SK-N-SH treated with all-trans-retinoic acid at 6 μM for 48 hours (cell line): ENCODE measurements around the gene MGARP.
A peak's percentile ranks its signal among the peaks of the same experiment; 100 is the strongest.
"Not testable (repeated sequence)": the region's sequence is repeated elsewhere in the genome, so short reads cannot be mapped to it uniquely, and the experiment has no call there.

ENCODE experiments used
- ATAC-seq: fragments of 200-7000 bp; cut with Tn5 transposase; 3 replicates; pipeline ENCODE4 v1.9.1; 2020; ENCODE audit warnings: mild to moderate bottlenecking, moderate library complexity
- ARNTL ChIP-seq: fragments of 450-650 bp; formaldehyde crosslinking; IDR thresholded peaks from 2 replicates; pipeline ENCODE4 v1.5.0; 2020; ENCODE audit warnings: low read depth, mild to moderate bottlenecking, moderate library complexity, borderline replicate concordance
- BACH2 ChIP-seq: fragments of 250-450 bp; sonication (Bioruptor Pico); IDR thresholded peaks from 2 replicates; pipeline ENCODE4 v1.9.0; 2021; ENCODE audit warnings: mild to moderate bottlenecking, borderline replicate concordance
- CREB5 ChIP-seq: fragments of 250-450 bp; sonication (Bioruptor Pico); IDR thresholded peaks from 2 replicates; pipeline ENCODE4 v1.5.1; 2020; ENCODE audit warnings: low read depth, mild to moderate bottlenecking, moderate library complexity
- CSDC2 ChIP-seq: fragments of 250-450 bp; sonication (Bioruptor Pico); IDR thresholded peaks from 2 replicates; pipeline ENCODE4 v1.5.0; 2020; ENCODE audit warnings: mild to moderate bottlenecking, moderate library complexity
- ESRRG ChIP-seq: fragments of 250-450 bp; sonication (Bioruptor Pico); IDR thresholded peaks from 2 replicates; pipeline ENCODE4 v1.6.1; 2021; ENCODE audit warnings: mild to moderate bottlenecking
- GLIS3 ChIP-seq: fragments of 250-450 bp; sonication (Bioruptor Pico); IDR thresholded peaks from 2 replicates; pipeline ENCODE4 v1.5.0; 2020; ENCODE audit warnings: mild to moderate bottlenecking, moderate library complexity
- ISL1 ChIP-seq: fragments of 250-450 bp; sonication (Bioruptor Pico); IDR thresholded peaks from 2 replicates; pipeline ENCODE4 v2.1.2; 2022; ENCODE audit warnings: mild to moderate bottlenecking, moderate library complexity
- OSR1 ChIP-seq: fragments of 250-450 bp; sonication (Bioruptor Pico); IDR thresholded peaks from 2 replicates; pipeline ENCODE4 v1.8.0; 2022; ENCODE audit warnings: moderate library complexity, mild to moderate bottlenecking, inconsistent platforms
- PATZ1 ChIP-seq: fragments of 250-450 bp; sonication (Bioruptor Pico); IDR thresholded peaks from 2 replicates; pipeline ENCODE4 v1.8.0; 2020; ENCODE audit warnings: mild to moderate bottlenecking, moderate library complexity, borderline replicate concordance
- PPARA ChIP-seq: fragments of 250-450 bp; sonication (Bioruptor Pico); IDR thresholded peaks from 2 replicates; pipeline ENCODE4 v1.5.0; 2020; ENCODE audit warnings: mild to moderate bottlenecking, borderline replicate concordance
- RARB ChIP-seq: fragments of 250-450 bp; sonication (Bioruptor Pico); IDR thresholded peaks from 2 replicates; pipeline ENCODE4 v1.8.0; 2021; ENCODE audit warnings: mild to moderate bottlenecking, moderate library complexity
- SNAI2 ChIP-seq: fragments of 250-450 bp; sonication (Bioruptor Pico); IDR thresholded peaks from 2 replicates; pipeline ENCODE4 v1.5.0; 2020; ENCODE audit warnings: mild to moderate bottlenecking, moderate library complexity
- TCF4 ChIP-seq: fragments of 250-450 bp; sonication (Bioruptor Pico); IDR thresholded peaks from 2 replicates; pipeline ENCODE4 v1.8.0; 2021; ENCODE audit warnings: mild to moderate bottlenecking, moderate library complexity, borderline replicate concordance
- TOX ChIP-seq: fragments of 250-450 bp; sonication (Bioruptor Pico); IDR thresholded peaks from 2 replicates; pipeline ENCODE4 v1.8.0; 2021; ENCODE audit warnings: mild to moderate bottlenecking, moderate library complexity, borderline replicate concordance
- TSHZ2 ChIP-seq: fragments of 250-450 bp; sonication (Bioruptor Pico); IDR thresholded peaks from 2 replicates; pipeline ENCODE4 v1.5.0; 2020; ENCODE audit warnings: mild to moderate bottlenecking, moderate library complexity
- ZC3H10 ChIP-seq: fragments of 250-450 bp; sonication (Bioruptor Pico); IDR thresholded peaks from 2 replicates; pipeline ENCODE4 v1.5.1; 2021; ENCODE audit warnings: mild to moderate bottlenecking, moderate library complexity
- ZFP3 ChIP-seq: fragments of 250-450 bp; sonication (Bioruptor Pico); IDR thresholded peaks from 2 replicates; pipeline ENCODE4 v1.5.0; 2020; ENCODE audit warnings: mild to moderate bottlenecking, moderate library complexity
- ZFP30 ChIP-seq: fragments of 450-650 bp; formaldehyde crosslinking; IDR thresholded peaks from 2 replicates; pipeline ENCODE4 v1.5.0; 2022; ENCODE audit warnings: mild to moderate bottlenecking, moderate library complexity
- ZNF565 ChIP-seq: fragments of 450-650 bp; formaldehyde crosslinking; conservative IDR thresholded peaks from 2 replicates; pipeline ENCODE4 v1.5.0; 2020; ENCODE audit warnings: low read depth, mild to moderate bottlenecking, moderate library complexity
- ZNF70 ChIP-seq: fragments of 450-650 bp; formaldehyde crosslinking; IDR thresholded peaks from 2 replicates; pipeline ENCODE4 v1.5.0; 2020; ENCODE audit warnings: mild to moderate bottlenecking, moderate library complexity
- ZNF8 ChIP-seq: fragments of 450-650 bp; formaldehyde crosslinking; IDR thresholded peaks from 2 replicates; pipeline ENCODE4 v1.5.0; 2020; ENCODE audit warnings: mild to moderate bottlenecking, moderate library complexity
- TF ChIP-seq, protein P1 (sequence below): fragments of 250-450 bp; sonication (Bioruptor Pico); IDR thresholded peaks from 2 replicates; pipeline ENCODE4 v1.8.0; 2021; ENCODE audit warnings: low read depth, mild to moderate bottlenecking, moderate library complexity, borderline replicate concordance

Gene MGARP

DNA sequence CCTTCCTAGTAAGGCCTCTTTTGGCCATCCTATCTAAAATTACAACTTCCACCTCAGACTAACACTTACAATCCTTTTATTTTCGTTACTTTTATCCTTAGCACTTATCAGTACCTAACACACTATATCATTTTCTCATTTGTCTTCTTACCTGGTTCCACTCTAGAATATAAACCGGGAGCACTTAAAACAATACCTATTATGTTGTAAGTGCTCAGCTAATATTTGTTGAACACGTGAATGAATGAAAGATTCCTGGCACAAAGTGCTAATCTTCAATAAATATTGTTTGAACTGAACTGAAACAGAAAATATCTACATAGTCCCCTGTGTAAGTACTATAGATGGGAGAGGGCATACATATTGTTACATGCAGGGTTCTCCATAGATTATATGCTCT is 14.4 kb downstream of the MGARP start:
- TF ChIP-seq ZFP30 (CRISPR knock-in tag): no peak
- TF ChIP-seq PPARA (CRISPR knock-in tag): no peak
- no peak for TF ChIP-seq RARB
- no peak for TF ChIP-seq BACH2 (CRISPR knock-in tag)
- no peak for TF ChIP-seq TCF4 (CRISPR knock-in tag)
- no peak for TF ChIP-seq ZC3H10 (CRISPR knock-in tag)
- TF ChIP-seq ARNTL: no peak
- TF ChIP-seq SNAI2 (CRISPR knock-in tag): no peak
- no peak for TF ChIP-seq ISL1 (CRISPR knock-in tag)
- no peak for TF ChIP-seq OSR1
- TF ChIP-seq PATZ1 (CRISPR knock-in tag): no peak
- TF ChIP-seq ZNF8 (CRISPR knock-in tag): no peak
- TF ChIP-seq, protein P1, sequence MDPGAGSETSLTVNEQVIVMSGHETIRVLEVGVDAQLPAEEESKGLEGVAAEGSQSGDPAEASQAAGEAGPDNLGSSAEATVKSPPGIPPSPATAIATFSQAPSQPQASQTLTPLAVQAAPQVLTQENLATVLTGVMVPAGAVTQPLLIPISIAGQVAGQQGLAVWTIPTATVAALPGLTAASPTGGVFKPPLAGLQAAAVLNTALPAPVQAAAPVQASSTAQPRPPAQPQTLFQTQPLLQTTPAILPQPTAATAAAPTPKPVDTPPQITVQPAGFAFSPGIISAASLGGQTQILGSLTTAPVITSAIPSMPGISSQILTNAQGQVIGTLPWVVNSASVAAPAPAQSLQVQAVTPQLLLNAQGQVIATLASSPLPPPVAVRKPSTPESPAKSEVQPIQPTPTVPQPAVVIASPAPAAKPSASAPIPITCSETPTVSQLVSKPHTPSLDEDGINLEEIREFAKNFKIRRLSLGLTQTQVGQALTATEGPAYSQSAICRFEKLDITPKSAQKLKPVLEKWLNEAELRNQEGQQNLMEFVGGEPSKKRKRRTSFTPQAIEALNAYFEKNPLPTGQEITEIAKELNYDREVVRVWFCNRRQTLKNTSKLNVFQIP (CRISPR knock-in tag): no peak
- no peak for TF ChIP-seq ZNF565 (CRISPR knock-in tag)
- TF ChIP-seq ZNF70 (CRISPR knock-in tag): no peak
- no peak for TF ChIP-seq CSDC2 (CRISPR knock-in tag)
- no peak for TF ChIP-seq ESRRG (CRISPR knock-in tag)
- ATAC-seq: no peak

DNA sequence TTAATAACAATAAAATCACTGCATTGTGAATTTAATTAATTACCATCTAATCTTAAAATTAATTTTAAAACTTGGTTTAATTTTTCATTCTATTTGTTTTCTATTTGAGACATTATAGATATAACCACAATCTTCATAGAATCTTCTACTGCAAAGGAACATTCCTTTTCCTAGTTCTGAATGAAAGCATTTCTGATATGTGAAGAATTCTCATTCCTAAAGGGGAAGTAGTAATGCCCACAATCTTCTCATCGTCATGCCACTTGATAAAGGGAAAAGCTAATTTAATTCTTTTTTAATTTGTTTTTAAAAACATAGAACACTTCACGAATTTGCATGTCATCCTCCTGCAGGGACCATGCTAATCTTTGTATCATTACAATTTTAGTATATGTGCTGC is 23.7 kb downstream of the MGARP start:
- peak; percentile 69 for ATAC-seq
- TF ChIP-seq CREB5 (CRISPR knock-in tag) (no peak), ESRRG (CRISPR knock-in tag) (no peak), ISL1 (CRISPR knock-in tag) (peak; percentile 54)

DNA sequence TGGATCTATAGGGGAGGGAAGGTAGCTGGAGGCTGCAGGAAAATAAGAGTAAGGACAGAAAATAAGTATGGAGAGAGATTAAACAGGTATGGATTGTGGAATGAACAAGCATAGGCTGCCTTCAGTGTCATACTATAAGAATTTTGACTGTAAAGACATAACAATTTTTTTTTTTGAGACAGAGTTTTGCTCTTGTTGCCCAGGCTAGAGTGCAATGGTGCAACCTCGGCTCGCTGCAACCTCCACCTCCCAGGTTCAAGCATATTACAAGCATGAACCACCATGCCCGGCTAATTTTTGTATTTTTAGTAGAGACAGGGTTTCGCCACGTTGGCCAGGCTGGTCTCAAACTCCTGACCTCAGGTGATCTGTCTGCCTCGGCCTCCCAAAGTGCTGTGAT is 24.4 kb downstream of the MGARP start:
- ATAC-seq: not testable (repeated sequence)

- no peak for TF ChIP-seq BACH2 (CRISPR knock-in tag)
- no peak for TF ChIP-seq ARNTL
- no peak for TF ChIP-seq GLIS3 (CRISPR knock-in tag)
- ATAC-seq: peak; percentile 75
These were observed 26.3 kb downstream of the MGARP start for GRCh38 chr4:139253713-139254112.

GRCh38 chr4:139253046-139253445 is 27.0 kb downstream of the MGARP start:
- ATAC-seq: no peak
- no peak for TF ChIP-seq TSHZ2
- TF ChIP-seq ISL1 (CRISPR knock-in tag): no peak
- no peak for TF ChIP-seq TCF4 (CRISPR knock-in tag)
- TF ChIP-seq ZC3H10 (CRISPR knock-in tag): no peak
- TF ChIP-seq PPARA (CRISPR knock-in tag): no peak
- no peak for TF ChIP-seq CREB5 (CRISPR knock-in tag)
- no peak for TF ChIP-seq ARNTL
- TF ChIP-seq ZNF70 (CRISPR knock-in tag): no peak
- no peak for TF ChIP-seq TOX (CRISPR knock-in tag)
- no peak for TF ChIP-seq ZNF565 (CRISPR knock-in tag)
- TF ChIP-seq ESRRG (CRISPR knock-in tag): no peak
- TF ChIP-seq, protein P1 (CRISPR knock-in tag): no peak
- TF ChIP-seq ZFP3: no peak
- no peak for TF ChIP-seq GLIS3 (CRISPR knock-in tag)
- TF ChIP-seq ZFP30 (CRISPR knock-in tag): no peak
- TF ChIP-seq PATZ1 (CRISPR knock-in tag): no peak
